ENCODE data around the gene MCTP1.
A peak's percentile ranks its signal among the peaks of the same experiment; 100 is the strongest.

The MCTP1 gene
- 0.17 to 0.97 (median 0.26) reads per million in 3 donors for total RNA-seq

- no peak for DNase-seq
- no peak within 1 kb of the TSS for H3K27ac ChIP-seq (ENCODE audit: insufficient read depth, low read length, poor library complexity, severe bottlenecking)
- H3K9me3 ChIP-seq (ENCODE audit: control insufficient read depth, low read length) = no peaks in the 10 kb centered on the region
- peaks cover 21% of the 10 kb centered on the region for H3K27me3 ChIP-seq (replicated peaks; ENCODE audit: control insufficient read depth, insufficient read depth, low read length, poor library complexity, severe bottlenecking)
- H3K36me3 ChIP-seq (ENCODE audit: control insufficient read depth, insufficient read depth, low read length) = no peaks in the 10 kb centered on the region
- H3K4me3 ChIP-seq (ENCODE audit: insufficient read depth, low read depth, low read length, poor library complexity, severe bottlenecking) = peak within 1 kb of the TSS; percentile 52
- peaks cover 10% of the 10 kb centered on the region for H3K4me1 ChIP-seq (ENCODE audit: control insufficient read depth, insufficient read depth, low read length, poor library complexity, severe bottlenecking)
Observed at GRCh38 chr5:95284572-95285408, at the start of gene MCTP1. MCTP1 (minus strand) TSS chr5:95285094.

DNA sequence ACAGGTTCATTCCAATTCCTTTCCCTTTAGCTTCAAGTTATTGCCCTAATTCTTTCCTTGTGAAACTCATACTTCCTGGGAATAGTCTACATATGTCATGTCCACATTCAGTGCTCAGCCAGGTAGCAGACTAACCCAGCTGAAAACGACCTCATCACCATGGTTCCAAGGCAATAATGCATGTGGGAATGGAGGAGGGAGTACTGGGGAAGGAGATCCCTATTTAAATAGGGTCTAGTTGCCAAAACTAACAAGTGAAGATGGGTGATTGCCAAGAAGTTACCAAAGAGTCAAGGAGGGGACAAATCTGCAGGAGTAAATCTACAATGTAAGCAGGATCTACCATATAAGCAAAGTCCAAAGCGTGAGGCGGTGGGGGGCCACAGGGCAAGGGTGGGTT, 47.3 kb upstream of the MCTP1 start:
- no peaks in the 10 kb centered on the region for H3K36me3 ChIP-seq (ENCODE audit: control insufficient read depth, insufficient read depth, low read length)
- H3K4me3 ChIP-seq (ENCODE audit: insufficient read depth, low read depth, low read length, poor library complexity, severe bottlenecking) = no peak overlapping the region
- H3K27ac ChIP-seq (ENCODE audit: insufficient read depth, low read length, poor library complexity, severe bottlenecking) = no peak overlapping the region
- no peaks in the 10 kb centered on the region for H3K9me3 ChIP-seq (ENCODE audit: control insufficient read depth, low read length)
- no peaks in the 10 kb centered on the region for H3K4me1 ChIP-seq (ENCODE audit: control insufficient read depth, insufficient read depth, low read length, poor library complexity, severe bottlenecking)
- no peaks in the 10 kb centered on the region for H3K27me3 ChIP-seq (replicated peaks; ENCODE audit: control insufficient read depth, insufficient read depth, low read length, poor library complexity, severe bottlenecking)
- no peak for DNase-seq

GRCh38 chr5:95331358-95331757, 46.5 kb upstream of the MCTP1 start:
- Histone ChIP-seq H3K36me3 (ENCODE audit: control insufficient read depth, insufficient read depth, low read length) (no peaks in the 10 kb centered on the region), H3K9me3 (ENCODE audit: control insufficient read depth, low read length) (no peaks in the 10 kb centered on the region), H3K4me3 (ENCODE audit: insufficient read depth, low read depth, low read length, poor library complexity, severe bottlenecking) (no peak overlapping the region), H3K27me3 (replicated peaks; ENCODE audit: control insufficient read depth, insufficient read depth, low read length, poor library complexity, severe bottlenecking) (no peaks in the 10 kb centered on the region), H3K4me1 (ENCODE audit: control insufficient read depth, insufficient read depth, low read length, poor library complexity, severe bottlenecking) (no peaks in the 10 kb centered on the region), H3K27ac (ENCODE audit: insufficient read depth, low read length, poor library complexity, severe bottlenecking) (no peak overlapping the region)
- no peak for DNase-seq

DNA sequence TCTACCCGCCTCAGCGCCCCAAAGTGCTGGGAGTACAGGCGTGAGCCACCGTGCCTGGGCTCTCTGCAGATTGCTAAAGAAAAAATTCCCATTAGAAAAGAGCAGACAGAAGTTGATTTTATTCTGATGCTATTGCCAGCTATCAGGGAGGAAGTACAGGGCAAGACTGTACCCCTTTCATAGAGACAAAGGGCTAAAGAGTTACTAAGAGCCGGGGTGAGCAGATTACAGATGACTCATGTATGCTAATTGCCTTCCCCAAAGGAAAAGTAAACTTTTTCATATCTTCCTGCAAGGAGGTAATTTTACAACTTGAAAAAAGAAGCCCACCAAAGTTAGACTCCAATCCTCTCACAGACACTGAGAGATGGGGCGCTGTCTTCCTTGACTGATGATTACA, 42.3 kb upstream of the MCTP1 start:
- Histone ChIP-seq H3K4me1 (ENCODE audit: control insufficient read depth, insufficient read depth, low read length, poor library complexity, severe bottlenecking) (no peaks in the 10 kb centered on the region), H3K9me3 (ENCODE audit: control insufficient read depth, low read length) (no peaks in the 10 kb centered on the region), H3K27ac (ENCODE audit: insufficient read depth, low read length, poor library complexity, severe bottlenecking) (no peak overlapping the region), H3K27me3 (replicated peaks; ENCODE audit: control insufficient read depth, insufficient read depth, low read length, poor library complexity, severe bottlenecking) (no peaks in the 10 kb centered on the region), H3K4me3 (ENCODE audit: insufficient read depth, low read depth, low read length, poor library complexity, severe bottlenecking) (no peak overlapping the region), H3K36me3 (ENCODE audit: control insufficient read depth, insufficient read depth, low read length) (no peaks in the 10 kb centered on the region)
- no peak for DNase-seq

GRCh38 chr5:95317687-95318086, 32.8 kb upstream of the MCTP1 start:
- Histone ChIP-seq H3K27me3 (replicated peaks; ENCODE audit: control insufficient read depth, insufficient read depth, low read length, poor library complexity, severe bottlenecking) (no peaks in the 10 kb centered on the region), H3K36me3 (ENCODE audit: control insufficient read depth, insufficient read depth, low read length) (no peaks in the 10 kb centered on the region), H3K9me3 (ENCODE audit: control insufficient read depth, low read length) (no peaks in the 10 kb centered on the region), H3K27ac (ENCODE audit: insufficient read depth, low read length, poor library complexity, severe bottlenecking) (no peak overlapping the region), H3K4me1 (ENCODE audit: control insufficient read depth, insufficient read depth, low read length, poor library complexity, severe bottlenecking) (no peaks in the 10 kb centered on the region), H3K4me3 (ENCODE audit: insufficient read depth, low read depth, low read length, poor library complexity, severe bottlenecking) (no peak overlapping the region)
- no peak for DNase-seq

GRCh38 chr5:95317085-95317484, 32.2 kb upstream of the MCTP1 start:
- H3K4me1 ChIP-seq (ENCODE audit: control insufficient read depth, insufficient read depth, low read length, poor library complexity, severe bottlenecking) = no peaks in the 10 kb centered on the region
- no peaks in the 10 kb centered on the region for H3K36me3 ChIP-seq (ENCODE audit: control insufficient read depth, insufficient read depth, low read length)
- no peaks in the 10 kb centered on the region for H3K9me3 ChIP-seq (ENCODE audit: control insufficient read depth, low read length)
- H3K27ac ChIP-seq (ENCODE audit: insufficient read depth, low read length, poor library complexity, severe bottlenecking) = no peak overlapping the region
- no peaks in the 10 kb centered on the region for H3K27me3 ChIP-seq (replicated peaks; ENCODE audit: control insufficient read depth, insufficient read depth, low read length, poor library complexity, severe bottlenecking)
- DNase-seq = no peak
- no peak overlapping the region for H3K4me3 ChIP-seq (ENCODE audit: insufficient read depth, low read depth, low read length, poor library complexity, severe bottlenecking)

DNA sequence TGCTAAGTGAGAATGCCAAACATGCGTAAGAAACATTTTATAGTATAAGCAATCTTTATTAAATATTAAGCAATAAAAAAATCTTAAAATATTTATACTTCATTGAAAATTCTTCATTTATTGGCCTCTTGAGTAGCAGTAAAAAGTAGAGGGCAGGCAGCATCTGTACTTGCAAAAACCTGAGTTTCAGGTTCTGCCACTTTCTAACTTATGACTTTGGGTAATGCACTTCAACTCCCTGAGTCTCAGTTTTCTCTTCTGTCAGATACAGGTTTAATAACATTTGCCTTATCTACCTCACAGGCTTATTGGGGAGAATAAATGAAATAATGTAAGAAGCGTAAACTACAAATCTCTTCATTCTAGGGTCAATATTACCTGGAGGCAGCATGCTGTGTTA, 19.8 kb upstream of the MCTP1 start:
- Histone ChIP-seq H3K27ac (ENCODE audit: insufficient read depth, low read length, poor library complexity, severe bottlenecking) (no peak overlapping the region), H3K36me3 (ENCODE audit: control insufficient read depth, insufficient read depth, low read length) (no peaks in the 10 kb centered on the region), H3K4me3 (ENCODE audit: insufficient read depth, low read depth, low read length, poor library complexity, severe bottlenecking) (no peak overlapping the region), H3K4me1 (ENCODE audit: control insufficient read depth, insufficient read depth, low read length, poor library complexity, severe bottlenecking) (no peaks in the 10 kb centered on the region), H3K9me3 (ENCODE audit: control insufficient read depth, low read length) (no peaks in the 10 kb centered on the region), H3K27me3 (replicated peaks; ENCODE audit: control insufficient read depth, insufficient read depth, low read length, poor library complexity, severe bottlenecking) (no peaks in the 10 kb centered on the region)
- DNase-seq = no peak

- no peaks in the 10 kb centered on the region for H3K27me3 ChIP-seq (replicated peaks; ENCODE audit: control insufficient read depth, insufficient read depth, low read length, poor library complexity, severe bottlenecking)
- DNase-seq = no peak
Observed at GRCh38 chr5:95298651-95299050, 13.8 kb upstream of the MCTP1 start.

GRCh38 chr5:95296291-95296690, 11.4 kb upstream of the MCTP1 start:
- Histone ChIP-seq H3K9me3 (ENCODE audit: control insufficient read depth, low read length) (no peaks in the 10 kb centered on the region), H3K4me1 (ENCODE audit: control insufficient read depth, insufficient read depth, low read length, poor library complexity, severe bottlenecking) (no peaks in the 10 kb centered on the region), H3K4me3 (ENCODE audit: insufficient read depth, low read depth, low read length, poor library complexity, severe bottlenecking) (no peak overlapping the region), H3K27me3 (replicated peaks; ENCODE audit: control insufficient read depth, insufficient read depth, low read length, poor library complexity, severe bottlenecking) (no peaks in the 10 kb centered on the region), H3K36me3 (ENCODE audit: control insufficient read depth, insufficient read depth, low read length) (no peaks in the 10 kb centered on the region), H3K27ac (ENCODE audit: insufficient read depth, low read length, poor library complexity, severe bottlenecking) (no peak overlapping the region)
- no peak for DNase-seq

More at GRCh38 chr5:95298651-95299050, 13.8 kb upstream of the MCTP1 start:
- Histone ChIP-seq H3K27ac (ENCODE audit: insufficient read depth, low read length, poor library complexity, severe bottlenecking) (no peak overlapping the region), H3K4me3 (ENCODE audit: insufficient read depth, low read depth, low read length, poor library complexity, severe bottlenecking) (no peak overlapping the region), H3K9me3 (ENCODE audit: control insufficient read depth, low read length) (no peaks in the 10 kb centered on the region), H3K4me1 (ENCODE audit: control insufficient read depth, insufficient read depth, low read length, poor library complexity, severe bottlenecking) (no peaks in the 10 kb centered on the region), H3K36me3 (ENCODE audit: control insufficient read depth, insufficient read depth, low read length) (no peaks in the 10 kb centered on the region)

DNA sequence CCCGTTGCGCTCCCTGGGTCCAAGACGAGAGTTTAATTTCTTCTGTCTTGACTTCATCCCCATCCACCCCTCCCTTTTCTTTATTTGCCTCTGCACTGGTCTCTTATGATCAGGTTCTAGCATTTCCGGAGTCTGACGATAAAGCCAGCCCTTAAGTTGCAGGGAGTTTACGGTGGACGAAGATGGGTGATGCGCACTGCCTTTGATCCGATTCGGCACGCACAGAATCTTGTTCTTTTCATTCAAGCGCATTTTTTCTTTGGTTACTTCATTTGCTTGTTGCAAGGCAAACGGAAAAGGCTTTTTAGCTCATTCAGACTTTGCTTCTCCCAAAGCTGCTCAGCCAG, 488 bp upstream of the MCTP1 start:
- Histone ChIP-seq H3K27me3 (replicated peaks; ENCODE audit: control insufficient read depth, insufficient read depth, low read length, poor library complexity, severe bottlenecking) (peaks cover 21% of the 10 kb centered on the region), H3K4me1 (ENCODE audit: control insufficient read depth, insufficient read depth, low read length, poor library complexity, severe bottlenecking) (peaks cover 10% of the 10 kb centered on the region), H3K36me3 (ENCODE audit: control insufficient read depth, insufficient read depth, low read length) (no peaks in the 10 kb centered on the region), H3K27ac (ENCODE audit: insufficient read depth, low read length, poor library complexity, severe bottlenecking) (no peak overlapping the region), H3K4me3 (ENCODE audit: insufficient read depth, low read depth, low read length, poor library complexity, severe bottlenecking) (no peak overlapping the region), H3K9me3 (ENCODE audit: control insufficient read depth, low read length) (no peaks in the 10 kb centered on the region)
- no peak for DNase-seq

All from effector memory CD4-positive, alpha-beta T cell (primary cell).